HL-60 (cell line): ENCODE data around the gene LGALS9.
"Not testable (repeated sequence)": the region's sequence is repeated elsewhere in the genome, so short reads cannot be mapped to it uniquely, and the experiment has no call there.

Experiments used
- DNase-seq, 2 experiments: peaks; one replicate each; pipeline ENCODE4 v3.0.0-alpha.2; 2010 to 2020; ENCODE audit warnings: low read depth in 1 of 2, low spot score in 1 of 2
- H3K27ac ChIP-seq: fragments of 250-450 bp; sonication (Bioruptor Pico); replicated peaks from 2 replicates; pipeline ENCODE4 v1.5.1; 2020; ENCODE audit warnings: mild to moderate bottlenecking, moderate library complexity
- H3K27me3 ChIP-seq: fragments of 250-450 bp; sonication (Bioruptor Pico); 2 replicates; pipeline ENCODE4 v1.5.1; 2021; ENCODE audit warnings: mild to moderate bottlenecking, moderate library complexity; ENCODE audit not compliant: insufficient read depth, poor library complexity, severe bottlenecking
- H3K4me3 ChIP-seq: replicated peaks from 2 replicates; pipeline ENCODE4 v1.5.1; 2011; ENCODE audit warnings: mild to moderate bottlenecking, control low read depth, low read length; ENCODE audit not compliant: insufficient read depth
- CTCF ChIP-seq: IDR thresholded peaks from one replicate; pipeline ENCODE4 v1.5.1; 2011; ENCODE audit warnings: low read length, control low read depth, inconsistent platforms; ENCODE audit not compliant: insufficient read depth
- GABPA ChIP-seq: IDR thresholded peaks from 2 replicates; pipeline ENCODE4 v1.6.1; 2012; ENCODE audit warnings: low read depth
- POLR2AphosphoS5 ChIP-seq: IDR thresholded peaks from 2 replicates; pipeline ENCODE4 v1.6.1; 2012; ENCODE audit warnings: low read depth
- REST ChIP-seq: IDR thresholded peaks from 2 replicates; pipeline ENCODE4 v1.6.1; 2012; ENCODE audit warnings: low read depth; ENCODE audit not compliant: insufficient replicate concordance
- SPI1 ChIP-seq: IDR thresholded peaks from 2 replicates; pipeline ENCODE4 v1.6.1; 2012; ENCODE audit warnings: low read depth, mild to moderate bottlenecking, borderline replicate concordance

The LGALS9 gene

GRCh38 chr17:27671591-27671910 is 40.6 kb downstream of the LGALS9 start:
- Histone ChIP-seq H3K27ac (no peak overlapping the region), H3K27me3 (no peaks in the 10 kb centered on the region), H3K4me3 (no peak overlapping the region)
- no peak for DNase-seq
- no peak for TF ChIP-seq GABPA
- TF ChIP-seq POLR2AphosphoS5, result no peak
- no peak for TF ChIP-seq SPI1
- no peak for TF ChIP-seq REST
- TF ChIP-seq CTCF, result no peak

GRCh38 chr17:27671977-27672480 is 41.0 kb downstream of the LGALS9 start:
- DNase-seq, H3K27ac ChIP-seq, H3K4me3 ChIP-seq, H3K27me3 ChIP-seq: not testable (repeated sequence)

- TF ChIP-seq POLR2AphosphoS5 (no peak), SPI1 (no peak), CTCF (no peak), REST (no peak), GABPA (no peak)
- H3K27ac ChIP-seq, result no peak overlapping the region
- H3K27me3 ChIP-seq, result no peaks in the 10 kb centered on the region
- H3K4me3 ChIP-seq, result no peak overlapping the region
- no peak for DNase-seq
These were observed 43.3 kb downstream of the LGALS9 start for GRCh38 chr17:27674335-27674734.

GRCh38 chr17:27677191-27677590 is 46.2 kb downstream of the LGALS9 start:
- no peak overlapping the region for H3K27ac ChIP-seq
- no peaks in the 10 kb centered on the region for H3K27me3 ChIP-seq
- TF ChIP-seq REST (no peak), SPI1 (no peak), CTCF (no peak), POLR2AphosphoS5 (no peak), GABPA (no peak)
- H3K4me3 ChIP-seq, result no peak overlapping the region
- no peak for DNase-seq

GRCh38 chr17:27686322-27686721 is 55.3 kb downstream of the LGALS9 start:
- H3K27me3 ChIP-seq, DNase-seq, H3K4me3 ChIP-seq, H3K27ac ChIP-seq: not testable (repeated sequence)
